K562 (cell line): ENCODE data around the gene PRTFDC1. TPM values are rescaled to one million over a fixed set of nuclear protein-coding genes. Genes with fewer than 3 reads are reported as not detected.

ENCODE experiments used
- BRCA1 ChIP-seq, 2 experiments: fragments of 450-650 bp in 1 of 2; sonication (generic) in 1 of 2; formaldehyde crosslinking in 1 of 2; IDR thresholded peaks; 2 replicates each; pipeline versions ENCODE4 v1.5.0 to v1.6.1; 2017 to 2020; ENCODE audit warnings: mild to moderate bottlenecking in 1 of 2, missing genetic modification reagents in 1 of 2
- CLOCK ChIP-seq: fragments of 250-450 bp; sonication (Bioruptor Pico); IDR thresholded peaks from 2 replicates; pipeline ENCODE4 v1.4.0; 2020; ENCODE audit warnings: mild to moderate bottlenecking, moderate library complexity, borderline replicate concordance
- DNMT1 ChIP-seq: fragments of 450-650 bp; IDR thresholded peaks from 2 replicates; pipeline ENCODE4 v1.6.1; 2016; ENCODE audit warnings: antibody characterized with exemption, mild to moderate bottlenecking
- ETV6 ChIP-seq, 3 experiments: fragments of 150-350 bp in 1 of 3; sonication (generic) in 1 of 3; formaldehyde crosslinking in 1 of 3; IDR thresholded peaks; 2 replicates each; pipeline versions ENCODE4 v1.6.1 to v1.8.0; 2014 to 2022; ENCODE audit warnings: borderline replicate concordance in 2 of 3, low read depth in 2 of 3, antibody characterized with exemption in 1 of 3, low read length in 1 of 3, mild to moderate bottlenecking in 1 of 3, missing genetic modification reagents in 1 of 3
- FIP1L1 ChIP-seq: fragments of 200-400 bp; formaldehyde crosslinking; IDR thresholded peaks from 2 replicates; pipeline ENCODE4 v1.6.1; 2018; ENCODE audit warnings: mild to moderate bottlenecking, low read depth, low read length; ENCODE audit not compliant: poor library complexity, severe bottlenecking
- FOSL1 ChIP-seq: fragments of 200-800 bp; sonication (Bioruptor generic); conservative IDR thresholded peaks from 2 replicates; pipeline ENCODE4 v1.6.1; 2016; ENCODE audit warnings: missing genetic modification characterization, missing compliant biosample characterization
- FOXK2 ChIP-seq, 2 experiments: fragments of 450-650 bp; IDR thresholded peaks in 1 of 2; conservative IDR thresholded peaks in 1 of 2; 2 replicates each; pipeline ENCODE4 v1.6.1; 2016; ENCODE audit warnings: low read depth in 2 of 2, mild to moderate bottlenecking in 1 of 2
- GATAD2B ChIP-seq: fragments of 450-650 bp; IDR thresholded peaks from 2 replicates; pipeline ENCODE4 v1.6.1; 2017; ENCODE audit warnings: mild to moderate bottlenecking, borderline replicate concordance
- GTF2E2 ChIP-seq: fragments of 200-800 bp; sonication (Bioruptor generic); IDR thresholded peaks from 2 replicates; pipeline ENCODE4 v1.6.1; 2016; ENCODE audit warnings: missing genetic modification characterization, missing compliant biosample characterization
- ILK ChIP-seq: fragments of 450-650 bp; IDR thresholded peaks from 2 replicates; pipeline ENCODE4 v1.6.1; 2016; ENCODE audit warnings: missing genetic modification characterization, low read depth, mild to moderate bottlenecking, missing compliant biosample characterization, moderate library complexity, borderline replicate concordance
- JUN ChIP-seq, 2 experiments: sonication (generic) in 1 of 2; formaldehyde crosslinking in 1 of 2; IDR thresholded peaks; 2 replicates each; pipeline versions ENCODE4 v1.6.1 to v1.8.0; 2012 to 2022; ENCODE audit warnings: borderline replicate concordance in 2 of 2, mild to moderate bottlenecking in 2 of 2, improper control_type of control experiment in 1 of 2, low read depth in 1 of 2, low read length in 1 of 2, missing genetic modification reagents in 1 of 2
- VEZF1 ChIP-seq: fragments of 200-800 bp; sonication (Bioruptor generic); IDR thresholded peaks from 2 replicates; pipeline ENCODE4 v1.6.1; 2017; ENCODE audit warnings: missing genetic modification characterization, missing compliant biosample characterization
- ZNF311 ChIP-seq: fragments of 250-450 bp; sonication (Bioruptor Pico); IDR thresholded peaks from 2 replicates; pipeline ENCODE4 v1.4.0; 2020; ENCODE audit warnings: mild to moderate bottlenecking, moderate library complexity
- ZSCAN32 ChIP-seq: fragments of 450-650 bp; formaldehyde crosslinking; IDR thresholded peaks from 2 replicates; pipeline ENCODE4 v1.4.0; 2020; ENCODE audit warnings: mild to moderate bottlenecking, moderate library complexity
- polyA plus RNA-seq, 8 experiments: library from polyadenylated mRNA; depleted of rRNA in 4 of 8; stranded (reverse) in 5 of 8; unstranded in 3 of 8; fragments of >200 nt; fragmentation: Nextera tagmentation in 2 of 8; fragmentation: Illumina TruSeq in 1 of 8; extraction: Ambion mirVana in 2 of 8; extraction: Trizol in 1 of 8; gene quantifications; 2 replicates each; pipeline versions ENCODE4 v1.2.1 to v1.2.3, GENCODE V29; 2011 to 2014; ENCODE audit warnings: inconsistent platforms in 1 of 8, missing spikeins in 1 of 8
- total RNA-seq, 7 experiments: library from RNA; depleted of rRNA in 6 of 7; stranded (reverse); fragments of >200 nt in 6 of 7; fragmentation: Illumina TruSeq in 2 of 7; extraction: Trizol in 2 of 7; gene quantifications; 2 replicates each; pipeline versions ENCODE4 v1.2.1 to v1.2.3, GENCODE V29; 2011 to 2021; ENCODE audit warnings: low replicate concordance in 1 of 7
- TF ChIP-seq, protein P1 (sequence below): fragments of 250-450 bp; sonication (Bioruptor Pico); IDR thresholded peaks from 2 replicates; pipeline ENCODE4 v1.4.0; 2020; ENCODE audit warnings: borderline replicate concordance

Gene PRTFDC1
- total and polyA plus RNA-seq, 9 of the 15 experiments (the other 6 are each of a cell fraction or from before 2014, with no cell fraction given), result 7.0 to 27.6 (median 10.0) TPM

- TF ChIP-seq BRCA1 (IDR thresholded peaks at IDR 0.05) (no peak), BRCA1 (CRISPR knock-in tag; IDR thresholded peaks at IDR 0.05) (no peak), FOSL1 (tag) (peak; percentile 25; the same call in 1 of the 2 replicates), ETV6 (IDR thresholded peaks at IDR 0.05; ENCODE audit: borderline replicate concordance in 1 of 2, low read depth in 2 of 2, low read length in 1 of 2) (no peak), ETV6 (CRISPR knock-in tag; IDR thresholded peaks at IDR 0.05; ENCODE audit: borderline replicate concordance) (no peak), JUN (IDR thresholded peaks at IDR 0.05; ENCODE audit: borderline replicate concordance, low read depth, low read length) (no peak), JUN (CRISPR knock-in tag; IDR thresholded peaks at IDR 0.05; ENCODE audit: borderline replicate concordance) (no peak), VEZF1 (CRISPR knock-in tag) (no peak), CLOCK (CRISPR knock-in tag) (no peak), GTF2E2 (tag) (peak; percentile 87; the same call in 1 of the 2 replicates), ZNF311 (no peak), FOXK2 (conservative IDR thresholded peaks at IDR 0.05 in 1 of 2, IDR thresholded peaks at IDR 0.05 in 1 of 2; ENCODE audit: low read depth in 2 of 2) (no peak), ZSCAN32 (CRISPR knock-in tag) (no peak), GATAD2B (no peak), ILK (tag) (no peak), FIP1L1 (no peak), DNMT1 (no peak)
- TF ChIP-seq, protein P1, sequence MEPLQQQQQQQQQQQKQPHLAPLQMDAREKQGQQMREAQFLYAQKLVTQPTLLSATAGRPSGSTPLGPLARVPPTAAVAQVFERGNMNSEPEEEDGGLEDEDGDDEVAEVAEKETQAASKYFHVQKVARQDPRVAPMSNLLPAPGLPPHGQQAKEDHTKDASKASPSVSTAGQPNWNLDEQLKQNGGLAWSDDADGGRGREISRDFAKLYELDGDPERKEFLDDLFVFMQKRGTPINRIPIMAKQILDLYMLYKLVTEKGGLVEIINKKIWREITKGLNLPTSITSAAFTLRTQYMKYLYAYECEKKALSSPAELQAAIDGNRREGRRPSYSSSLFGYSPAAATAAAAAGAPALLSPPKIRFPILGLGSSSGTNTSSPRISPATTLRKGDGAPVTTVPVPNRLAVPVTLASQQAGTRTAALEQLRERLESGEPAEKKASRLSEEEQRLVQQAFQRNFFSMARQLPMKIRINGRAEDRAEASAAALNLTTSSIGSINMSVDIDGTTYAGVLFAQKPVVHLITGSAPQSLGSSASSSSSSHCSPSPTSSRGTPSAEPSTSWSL, result no peak
These were observed 934 bp downstream of the PRTFDC1 start (continued) for GRCh38 chr10:24951201-24952142.
